B cell (primary cell): Measurements from ENCODE around the gene XPNPEP2.

Experiments
- EZH2 ChIP-seq: IDR thresholded peaks from 2 replicates; pipeline ENCODE4 v1.6.1; 2012; ENCODE audit warnings: borderline replicate concordance, low read depth, mild to moderate bottlenecking, moderate library complexity, low read length; ENCODE audit not compliant: insufficient read depth, poor library complexity, severe bottlenecking
- TF ChIP-seq, protein P1 (sequence below): fragments of 200-600 bp; IDR thresholded peaks from one replicate; pipeline ENCODE4 v1.8.0; 2022; ENCODE audit warnings: antibody characterized with exemption, mild to moderate bottlenecking

DNA sequence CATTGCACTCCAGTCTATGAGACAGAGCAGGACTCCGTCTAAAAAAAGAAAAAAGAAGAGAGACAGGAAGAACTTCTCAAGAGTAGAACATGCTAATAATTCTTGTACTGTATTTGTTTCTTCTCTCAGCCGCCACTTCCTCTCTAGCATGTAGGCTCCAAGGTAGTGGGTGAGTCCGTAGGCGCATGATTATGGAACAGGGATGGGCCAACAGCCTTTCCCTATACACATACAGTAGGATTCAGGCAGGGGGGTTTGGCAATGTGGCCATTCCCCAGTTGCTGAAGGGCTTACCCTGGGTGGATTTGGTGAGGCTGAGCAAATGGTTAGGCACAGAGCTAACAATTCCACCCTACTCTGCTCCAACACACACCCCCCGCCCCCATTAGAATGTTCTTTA lies 49.0 kb upstream of the XPNPEP2 start:
- TF ChIP-seq, protein P1, sequence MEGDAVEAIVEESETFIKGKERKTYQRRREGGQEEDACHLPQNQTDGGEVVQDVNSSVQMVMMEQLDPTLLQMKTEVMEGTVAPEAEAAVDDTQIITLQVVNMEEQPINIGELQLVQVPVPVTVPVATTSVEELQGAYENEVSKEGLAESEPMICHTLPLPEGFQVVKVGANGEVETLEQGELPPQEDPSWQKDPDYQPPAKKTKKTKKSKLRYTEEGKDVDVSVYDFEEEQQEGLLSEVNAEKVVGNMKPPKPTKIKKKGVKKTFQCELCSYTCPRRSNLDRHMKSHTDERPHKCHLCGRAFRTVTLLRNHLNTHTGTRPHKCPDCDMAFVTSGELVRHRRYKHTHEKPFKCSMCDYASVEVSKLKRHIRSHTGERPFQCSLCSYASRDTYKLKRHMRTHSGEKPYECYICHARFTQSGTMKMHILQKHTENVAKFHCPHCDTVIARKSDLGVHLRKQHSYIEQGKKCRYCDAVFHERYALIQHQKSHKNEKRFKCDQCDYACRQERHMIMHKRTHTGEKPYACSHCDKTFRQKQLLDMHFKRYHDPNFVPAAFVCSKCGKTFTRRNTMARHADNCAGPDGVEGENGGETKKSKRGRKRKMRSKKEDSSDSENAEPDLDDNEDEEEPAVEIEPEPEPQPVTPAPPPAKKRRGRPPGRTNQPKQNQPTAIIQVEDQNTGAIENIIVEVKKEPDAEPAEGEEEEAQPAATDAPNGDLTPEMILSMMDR: no peak
- TF ChIP-seq EZH2: no peak
